Activated T-helper 17 cell treated with anti-CD3 and anti-CD28 coated beads, Interleukin-2, amount 50 U/mL, for 72 hours (primary cell): ENCODE measurements around the gene TRIM40. TPM values are rescaled to one million over a fixed set of nuclear protein-coding genes. Genes with fewer than 3 reads are reported as not detected.
"Not testable (repeated sequence)": the region's sequence is repeated elsewhere in the genome, so short reads cannot be mapped to it uniquely, and the experiment has no call there.

Experiments used
- ATAC-seq: fragments of 150-1000 bp; cut with Tn5 transposase; replicated peaks from 2 replicates; pipeline ENCODE4 v1.10.0; 2021; ENCODE audit warnings: mild to moderate bottlenecking, moderate library complexity
- H3K27ac Mint-ChIP-seq: one replicate; pipeline ENCODE4 v1.8.0; 2022; ENCODE audit warnings: mixed read lengths
- H3K27me3 Mint-ChIP-seq: one replicate; pipeline ENCODE4 v1.8.0; 2022; ENCODE audit warnings: mixed read lengths
- H3K36me3 Mint-ChIP-seq: one replicate; pipeline ENCODE4 v1.8.0; 2022; ENCODE audit warnings: low read depth, mild to moderate bottlenecking, mixed read lengths
- H3K4me1 Mint-ChIP-seq: one replicate; pipeline ENCODE4 v1.8.0; 2022; ENCODE audit warnings: mixed read lengths
- H3K4me3 Mint-ChIP-seq: one replicate; pipeline ENCODE4 v1.8.0; 2022; ENCODE audit warnings: mild to moderate bottlenecking, mixed read lengths
- H3K9me3 Mint-ChIP-seq: one replicate; pipeline ENCODE4 v1.8.0; 2022; ENCODE audit warnings: mixed read lengths
- total RNA-seq, 2 donors: library from RNA; stranded (reverse); gene quantifications; one replicate each; pipeline ENCODE4 v1.2.3, GENCODE V29; 2022

Gene TRIM40
- total RNA-seq, 2 donors from 2014 or later = not detected

GRCh38 chr6:30129265-30130178 is 6.4 kb upstream of the TRIM40 start:
- Mint-ChIP-seq H3K36me3 (no peaks in the 10 kb centered on the region), H3K4me1 (peaks cover 7% of the 10 kb centered on the region), H3K27me3 (peaks cover 47% of the 10 kb centered on the region), H3K4me3 (no peak overlapping the region), H3K9me3 (no peaks in the 10 kb centered on the region), H3K27ac (no peak overlapping the region)
- peak; percentile 78 for ATAC-seq

- Mint-ChIP-seq H3K9me3 (no peaks in the 10 kb centered on the region), H3K27me3 (peaks cover 46% of the 10 kb centered on the region)
- ATAC-seq = no peak
Observed at GRCh38 chr6:30130179-30130679, 5.7 kb upstream of the TRIM40 start.

GRCh38 chr6:30130887-30131862 is 4.8 kb upstream of the TRIM40 start:
- H3K27ac Mint-ChIP-seq = peak overlapping the region; percentile 2
- no peaks in the 10 kb centered on the region for H3K36me3 Mint-ChIP-seq
- peaks cover 47% of the 10 kb centered on the region for H3K27me3 Mint-ChIP-seq
- peaks cover 7% of the 10 kb centered on the region for H3K4me1 Mint-ChIP-seq
- H3K9me3 Mint-ChIP-seq = no peaks in the 10 kb centered on the region
- peak overlapping the region; percentile 2 for H3K4me3 Mint-ChIP-seq
- ATAC-seq = peak; percentile 86

More at GRCh38 chr6:30130179-30130679, 5.7 kb upstream of the TRIM40 start:
- H3K27ac Mint-ChIP-seq = no peak overlapping the region
- H3K4me3 Mint-ChIP-seq = no peak overlapping the region
- no peaks in the 10 kb centered on the region for H3K36me3 Mint-ChIP-seq
- H3K4me1 Mint-ChIP-seq = peaks cover 7% of the 10 kb centered on the region

- no peak for ATAC-seq
- Mint-ChIP-seq H3K4me3 (no peak overlapping the region), H3K9me3 (no peaks in the 10 kb centered on the region), H3K36me3 (no peaks in the 10 kb centered on the region), H3K4me1 (peaks cover 7% of the 10 kb centered on the region), H3K27ac (no peak overlapping the region), H3K27me3 (peaks cover 44% of the 10 kb centered on the region)
Observed at GRCh38 chr6:30131947-30132497, 3.9 kb upstream of the TRIM40 start.

GRCh38 chr6:30135147-30135546 is 793 bp upstream of the TRIM40 start:
- Mint-ChIP-seq H3K4me1 (peaks cover 7% of the 10 kb centered on the region), H3K9me3 (no peaks in the 10 kb centered on the region), H3K36me3 (no peaks in the 10 kb centered on the region), H3K27ac (no peak overlapping the region), H3K4me3 (no peak overlapping the region), H3K27me3 (peaks cover 31% of the 10 kb centered on the region)
- ATAC-seq = no peak

- Mint-ChIP-seq H3K9me3 (no peaks in the 10 kb centered on the region), H3K4me1 (no peaks in the 10 kb centered on the region), H3K4me3 (no peak overlapping the region), H3K36me3 (no peaks in the 10 kb centered on the region), H3K27me3 (peaks cover 30% of the 10 kb centered on the region), H3K27ac (no peak overlapping the region)
- peak; percentile 37 for ATAC-seq
Observed at GRCh38 chr6:30136570-30137286, 788 bp downstream of the TRIM40 start.

- not testable (repeated sequence) for H3K27ac Mint-ChIP-seq, H3K36me3 Mint-ChIP-seq, H3K4me3 Mint-ChIP-seq, ATAC-seq, H3K9me3 Mint-ChIP-seq, H3K4me1 Mint-ChIP-seq
- H3K27me3 Mint-ChIP-seq = peaks cover 35% of the 10 kb centered on the region
Observed at GRCh38 chr6:30140240-30140639, 4.3 kb downstream of the TRIM40 start.

GRCh38 chr6:30142665-30143064 is 6.7 kb downstream of the TRIM40 start:
- Mint-ChIP-seq H3K4me1 (no peaks in the 10 kb centered on the region), H3K27ac (no peak overlapping the region), H3K27me3 (peaks cover 38% of the 10 kb centered on the region), H3K9me3 (no peaks in the 10 kb centered on the region), H3K36me3 (no peaks in the 10 kb centered on the region), H3K4me3 (no peak overlapping the region)
- ATAC-seq = no peak

- H3K4me1 Mint-ChIP-seq = no peaks in the 10 kb centered on the region
- no peak overlapping the region for H3K4me3 Mint-ChIP-seq
- no peak overlapping the region for H3K27ac Mint-ChIP-seq
- H3K9me3 Mint-ChIP-seq = no peaks in the 10 kb centered on the region
- no peak for ATAC-seq
- H3K27me3 Mint-ChIP-seq = peaks cover 44% of the 10 kb centered on the region
- no peaks in the 10 kb centered on the region for H3K36me3 Mint-ChIP-seq
Observed at GRCh38 chr6:30143780-30144179, 7.8 kb downstream of the TRIM40 start.

GRCh38 chr6:30144811-30145210 is 8.9 kb downstream of the TRIM40 start:
- Mint-ChIP-seq H3K27me3 (peaks cover 44% of the 10 kb centered on the region), H3K27ac (no peak overlapping the region), H3K9me3 (no peaks in the 10 kb centered on the region), H3K36me3 (no peaks in the 10 kb centered on the region), H3K4me1 (no peaks in the 10 kb centered on the region), H3K4me3 (no peak overlapping the region)
- ATAC-seq = no peak

GRCh38 chr6:30145818-30146217 is 9.9 kb downstream of the TRIM40 start:
- Mint-ChIP-seq H3K27ac (no peak overlapping the region), H3K4me3 (no peak overlapping the region), H3K36me3 (no peaks in the 10 kb centered on the region), H3K9me3 (no peaks in the 10 kb centered on the region), H3K27me3 (peaks cover 47% of the 10 kb centered on the region), H3K4me1 (no peaks in the 10 kb centered on the region)
- no peak for ATAC-seq

- Mint-ChIP-seq H3K36me3 (no peaks in the 10 kb centered on the region), H3K4me3 (no peak overlapping the region), H3K9me3 (no peaks in the 10 kb centered on the region), H3K27me3 (peaks cover 37% of the 10 kb centered on the region), H3K4me1 (no peaks in the 10 kb centered on the region), H3K27ac (no peak overlapping the region)
- ATAC-seq = no peak
Observed at GRCh38 chr6:30147096-30147495, 11.2 kb downstream of the TRIM40 start.

GRCh38 chr6:30149234-30149633 is 13.3 kb downstream of the TRIM40 start:
- Mint-ChIP-seq H3K9me3 (no peaks in the 10 kb centered on the region), H3K27ac (no peak overlapping the region), H3K36me3 (no peaks in the 10 kb centered on the region), H3K4me1 (no peaks in the 10 kb centered on the region), H3K27me3 (peaks cover 40% of the 10 kb centered on the region), H3K4me3 (no peak overlapping the region)
- ATAC-seq = no peak
